Tongue (tissue), 2 donors: Measurements from ENCODE around the gene RAET1E. TPM values are rescaled to one million over a fixed set of nuclear protein-coding genes. Genes with fewer than 3 reads are reported as not detected.
"Not testable (repeated sequence)": the region's sequence is repeated elsewhere in the genome, so short reads cannot be mapped to it uniquely, and the experiment has no call there.

Experiments
- DNase-seq: peaks from one replicate; pipeline ENCODE4 v3.0.0-alpha.2; 2015
- total RNA-seq: library from RNA; depleted of rRNA; stranded (reverse); fragments of >200 nt; gene quantifications from one replicate; pipeline ENCODE4 v1.2.3, GENCODE V29; 2014

RAET1E gene
- total RNA-seq, 1 donor from 2014 or later, result 8.8 TPM

- DNase-seq, result no peak
Observed at GRCh38 chr6:149909701-149910470, 12.0 kb upstream of the RAET1E start.

GRCh38 chr6:149908480-149908879, 10.6 kb upstream of the RAET1E start:
- not testable (repeated sequence) for DNase-seq

GRCh38 chr6:149907317-149907716, 9.4 kb upstream of the RAET1E start:
- no peak for DNase-seq

GRCh38 chr6:149906405-149906804, 8.5 kb upstream of the RAET1E start:
- no peak for DNase-seq

- no peak for DNase-seq
Observed at GRCh38 chr6:149905911-149906371, 8.0 kb upstream of the RAET1E start.

- DNase-seq, result no peak
Observed at GRCh38 chr6:149905371-149905910, 7.5 kb upstream of the RAET1E start.

GRCh38 chr6:149904661-149905370, 6.9 kb upstream of the RAET1E start:
- no peak for DNase-seq

- DNase-seq, result no peak
Observed at GRCh38 chr6:149903938-149904611, 6.2 kb upstream of the RAET1E start.

GRCh38 chr6:149901444-149902140, 3.7 kb upstream of the RAET1E start:
- no peak for DNase-seq

- DNase-seq, result peak; percentile 47
Observed at GRCh38 chr6:149900620-149901443, 2.9 kb upstream of the RAET1E start.

- DNase-seq, result no peak
Observed at GRCh38 chr6:149899926-149900619, 2.2 kb upstream of the RAET1E start.

GRCh38 chr6:149899486-149899885, 1.6 kb upstream of the RAET1E start:
- no peak for DNase-seq

- no peak for DNase-seq
Observed at GRCh38 chr6:149898966-149899365, 1.1 kb upstream of the RAET1E start.

- peak; percentile 29 for DNase-seq
Observed at GRCh38 chr6:149897015-149897697, 757 bp downstream of the RAET1E start.

GRCh38 chr6:149896491-149896890, 1.4 kb downstream of the RAET1E start:
- no peak for DNase-seq

- DNase-seq, result no peak
Observed at GRCh38 chr6:149895833-149896271, 2.1 kb downstream of the RAET1E start.

GRCh38 chr6:149895048-149895590, 2.8 kb downstream of the RAET1E start:
- peak; percentile 19 for DNase-seq

GRCh38 chr6:149891864-149892263, 6.0 kb downstream of the RAET1E start:
- DNase-seq, result not testable (repeated sequence)

GRCh38 chr6:149891259-149891658, 6.7 kb downstream of the RAET1E start:
- DNase-seq, result no peak
